ENCODE results near the gene IL4.

The IL4 gene

DNA sequence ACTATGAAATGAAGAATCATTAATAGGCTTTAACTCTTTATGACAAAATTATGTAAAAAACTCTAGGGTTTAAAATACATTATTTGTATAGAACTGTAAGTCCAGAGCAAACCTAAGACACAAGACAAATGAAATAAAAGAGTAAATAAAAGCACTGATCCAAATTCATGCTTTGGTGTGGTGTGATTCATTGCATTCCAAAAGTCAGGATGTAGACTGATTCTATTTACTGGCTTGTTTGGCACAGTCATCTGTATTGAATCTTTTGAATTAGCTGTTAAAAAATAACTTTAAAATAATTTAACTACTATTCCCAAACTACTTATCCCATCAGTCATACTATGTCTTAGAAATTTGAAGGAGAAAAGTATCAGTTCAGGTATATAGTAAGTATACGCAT is 31.1 kb downstream of the IL4 start:
- no peak for DNase-seq

DNA sequence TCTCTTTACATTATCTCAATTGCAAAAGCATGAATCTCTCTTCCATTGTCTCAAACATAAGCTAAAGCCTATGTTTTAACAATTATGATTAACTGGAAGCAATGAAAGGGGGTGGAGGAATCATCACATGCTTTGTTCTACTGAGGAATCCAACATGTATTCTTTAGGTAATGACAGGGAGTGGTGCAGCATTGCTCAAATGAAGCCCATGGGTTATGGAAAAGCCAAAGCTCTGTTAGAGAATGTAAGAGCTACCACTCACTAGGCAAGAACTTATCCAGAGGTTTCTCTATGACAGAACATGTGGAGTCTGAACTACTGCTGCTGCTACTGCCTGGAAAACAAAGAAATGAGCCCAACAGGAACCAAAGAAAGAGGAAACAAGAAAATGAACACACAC is 34.9 kb downstream of the IL4 start:
- DNase-seq: no peak

DNA sequence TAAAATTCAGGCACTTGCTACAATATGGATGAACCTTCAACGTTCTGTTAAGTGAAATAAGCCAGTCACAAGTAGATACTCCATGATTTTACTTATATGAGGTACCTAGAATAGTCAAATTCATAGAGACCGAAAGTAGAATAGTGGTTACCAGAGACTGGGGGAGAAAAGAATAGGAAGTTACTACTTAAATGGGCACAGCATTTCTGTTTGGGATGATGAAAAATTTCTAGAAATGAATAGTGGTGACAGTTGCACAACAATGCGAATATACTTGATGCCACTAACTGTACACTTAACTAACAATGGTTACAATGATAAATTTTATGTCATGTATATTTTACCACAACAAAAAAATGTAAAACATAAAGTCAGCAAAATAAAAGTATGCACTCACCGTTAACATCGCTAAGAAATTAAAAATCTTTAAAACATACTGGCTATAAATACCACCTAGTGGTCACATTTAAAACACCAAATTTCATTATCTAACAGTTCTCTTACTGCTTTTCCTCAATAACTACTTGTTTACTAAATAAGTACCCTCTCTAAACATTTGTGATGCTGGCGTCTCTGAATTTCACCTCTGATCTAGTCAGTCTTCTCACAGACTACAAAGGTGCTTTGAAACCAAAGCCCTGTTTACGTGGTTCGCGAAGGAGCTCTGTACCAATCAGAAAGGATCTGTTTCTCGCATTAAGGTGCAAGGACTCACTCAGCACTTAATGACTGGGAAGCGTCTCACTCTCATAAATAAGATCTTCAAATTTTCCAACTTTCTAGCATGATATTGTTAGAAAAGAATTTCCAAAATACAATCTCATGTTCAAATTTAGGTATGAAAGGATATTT is 40.9 kb downstream of the IL4 start:
- DNase-seq: no peak

DNA sequence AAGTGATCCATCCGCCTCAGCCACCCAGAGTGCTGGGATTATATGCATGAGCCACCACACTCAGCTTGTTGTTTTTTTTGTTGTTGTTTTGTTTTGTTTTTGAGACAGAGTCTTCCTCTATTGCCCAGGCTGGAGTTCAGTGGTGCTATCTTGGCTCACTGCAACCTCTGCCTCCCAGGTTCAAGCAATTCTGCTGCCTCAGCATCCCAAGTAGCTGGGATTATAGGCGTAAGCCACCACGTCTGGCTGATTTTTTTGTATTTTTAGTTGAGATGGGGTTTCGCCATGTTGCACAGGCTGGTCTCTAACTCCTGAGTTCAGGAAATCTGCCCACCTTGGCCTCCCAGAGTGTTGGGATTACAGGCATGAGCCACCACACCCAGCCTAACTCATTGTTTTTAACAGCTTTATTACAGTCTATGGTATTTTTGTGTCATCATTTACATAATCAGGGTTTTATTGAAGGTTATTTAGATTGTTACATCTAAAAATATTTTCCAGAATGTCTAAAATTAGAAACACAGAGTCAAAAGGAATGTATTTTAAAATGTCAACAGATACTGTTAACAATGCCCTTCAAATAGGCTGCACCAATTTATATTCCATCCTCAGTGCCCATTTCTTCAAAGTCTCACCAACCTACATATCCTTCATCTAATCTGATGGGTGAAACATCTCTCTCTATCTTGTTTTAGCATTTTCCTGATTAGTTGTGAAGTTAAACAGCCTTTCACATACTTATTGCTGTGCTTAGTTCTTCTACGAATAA is 44.9 kb downstream of the IL4 start:
- DNase-seq: no peak

DNA sequence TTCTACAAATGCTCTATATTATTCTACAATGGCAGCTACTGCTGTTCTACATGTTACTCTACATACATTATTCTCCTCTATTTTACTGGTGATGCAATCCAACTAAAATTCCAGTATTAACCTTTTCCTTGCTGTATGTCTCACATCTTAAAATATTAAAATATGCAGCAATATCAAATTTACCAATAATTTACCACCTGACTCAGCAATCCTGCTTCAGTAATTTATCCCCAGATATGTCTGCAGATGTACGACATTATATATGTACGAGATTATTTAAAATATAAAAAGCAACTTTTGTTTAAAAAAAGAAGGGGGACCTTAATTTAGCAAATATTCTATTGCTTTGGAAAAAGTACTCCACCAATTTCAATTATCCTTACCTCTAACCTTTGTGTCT is 52.0 kb downstream of the IL4 start:
- no peak for DNase-seq

DNA sequence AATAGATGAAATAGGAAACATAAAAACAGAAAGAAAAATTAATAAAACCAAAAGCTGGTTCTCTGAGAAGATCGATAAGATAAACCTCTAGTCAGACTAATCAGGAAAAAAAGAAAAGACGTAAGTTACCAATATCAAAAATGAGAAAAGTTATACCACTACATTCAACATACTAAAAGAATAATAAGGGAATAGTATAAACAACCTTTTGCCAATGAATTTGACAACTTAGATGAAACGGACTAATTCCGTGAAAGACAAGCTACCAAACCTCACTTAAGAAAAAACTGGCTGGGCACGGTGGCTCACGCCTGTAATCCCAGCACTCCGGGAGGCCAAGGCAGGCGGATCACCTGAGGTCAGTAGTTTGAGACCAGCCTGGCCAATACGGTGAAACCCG is 56.1 kb downstream of the IL4 start:
- DNase-seq: no peak
